ENCODE results near the gene AWAT1.
A peak's percentile ranks its signal among the peaks of the same experiment; 100 is the strongest.
"Not testable (repeated sequence)": the region's sequence is repeated elsewhere in the genome, so short reads cannot be mapped to it uniquely, and the experiment has no call there.

Gene AWAT1

DNA sequence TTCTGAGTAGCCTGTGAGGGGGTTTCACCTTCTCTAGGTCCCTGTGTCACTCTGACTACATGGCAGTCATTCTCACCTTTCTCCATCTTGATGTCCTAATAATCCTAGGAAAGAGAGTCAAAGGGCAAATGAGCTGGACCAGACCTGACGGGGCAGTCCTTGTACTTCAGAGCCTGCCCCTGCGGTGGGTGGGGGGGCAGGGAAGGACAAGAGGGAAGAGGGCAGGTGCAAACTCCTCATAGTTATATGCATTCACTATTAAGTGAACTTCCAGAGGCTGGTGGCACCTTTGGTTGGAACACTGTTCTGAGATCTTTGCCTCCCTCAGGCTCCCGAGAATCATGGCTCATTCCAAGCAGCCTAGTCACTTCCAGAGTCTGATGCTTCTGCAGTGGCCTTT lies at the start of gene AWAT1:
Gene AWAT1, plus strand, starts transcription at position 301 of the 400 bp plus-strand sequence. Its CDS starts 41 bp downstream, at position 342.
- no peak for DNase-seq

DNA sequence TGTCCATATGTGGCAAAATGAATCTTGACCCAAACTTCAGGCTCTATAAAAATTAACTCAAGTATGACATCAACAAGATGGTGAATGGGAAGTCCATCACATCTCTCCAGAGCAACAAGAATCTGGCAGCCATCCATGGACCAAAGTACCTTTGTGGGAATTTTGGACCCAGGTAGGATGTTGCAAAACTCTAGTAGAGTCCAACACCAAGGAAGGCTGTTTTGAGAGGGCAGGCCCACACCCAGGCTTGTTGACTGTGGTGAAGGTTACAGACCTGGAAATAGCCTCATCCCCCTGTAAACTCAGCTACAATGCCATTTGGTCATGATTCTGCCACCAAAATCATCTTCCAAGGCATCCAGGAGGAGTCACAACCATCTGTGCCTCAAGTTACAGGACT lies 44.2 kb upstream of the AWAT1 start:
- DNase-seq: no peak

DNA sequence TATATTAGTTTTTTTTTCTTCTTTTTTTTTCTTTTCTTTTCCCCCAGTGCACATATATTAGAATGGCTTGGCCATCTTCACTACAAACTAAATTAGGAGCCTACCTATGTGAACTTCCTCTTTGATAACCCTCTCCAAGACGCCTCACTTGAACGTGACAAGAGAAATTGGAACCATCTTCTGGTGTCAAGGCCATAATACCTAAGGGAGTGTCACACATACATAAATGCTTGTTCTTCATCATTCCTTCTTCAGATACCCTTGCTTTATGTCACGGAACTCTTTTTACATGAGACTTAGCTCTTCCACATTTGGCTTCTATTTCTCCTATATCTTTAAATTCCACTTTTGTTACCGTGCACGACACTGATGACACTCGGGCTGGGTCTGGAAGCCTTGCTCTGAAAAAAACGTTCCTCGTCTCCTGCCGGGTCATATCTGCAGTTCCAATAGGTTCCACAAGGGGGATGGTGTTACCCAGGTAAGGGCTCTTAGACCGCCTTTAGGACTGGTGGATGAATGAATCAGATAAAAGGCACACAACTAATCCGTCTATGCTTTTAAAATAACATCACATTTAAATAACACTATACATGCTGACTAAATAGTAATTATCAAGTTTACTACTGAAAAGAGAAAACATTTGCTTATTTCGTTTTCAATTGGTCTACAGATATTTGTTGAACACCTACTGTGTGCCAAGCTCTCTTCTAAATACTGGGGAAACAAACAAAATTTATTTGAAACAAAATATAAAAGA lies 37.3 kb upstream of the AWAT1 start:
- peak; percentile 27 for DNase-seq

DNA sequence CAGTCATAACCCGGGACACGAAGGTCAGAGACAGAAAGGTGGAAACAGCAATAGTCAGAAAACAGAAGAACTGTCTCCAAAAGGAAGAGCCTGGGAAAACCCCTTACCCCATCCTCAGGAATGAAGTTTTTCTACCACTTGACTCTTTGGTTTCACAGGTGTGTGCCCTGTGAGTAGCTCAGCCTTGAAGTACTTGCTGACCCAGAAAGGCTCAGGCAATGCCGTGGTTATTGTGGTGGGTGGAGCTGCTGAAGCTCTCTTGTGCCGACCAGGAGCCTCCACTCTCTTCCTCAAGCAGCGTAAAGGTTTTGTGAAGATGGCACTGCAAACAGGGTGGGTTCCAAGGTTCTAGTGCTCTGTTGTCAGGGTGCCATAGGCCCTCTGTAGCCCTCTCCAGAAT lies 32.7 kb upstream of the AWAT1 start:
- no peak for DNase-seq

DNA sequence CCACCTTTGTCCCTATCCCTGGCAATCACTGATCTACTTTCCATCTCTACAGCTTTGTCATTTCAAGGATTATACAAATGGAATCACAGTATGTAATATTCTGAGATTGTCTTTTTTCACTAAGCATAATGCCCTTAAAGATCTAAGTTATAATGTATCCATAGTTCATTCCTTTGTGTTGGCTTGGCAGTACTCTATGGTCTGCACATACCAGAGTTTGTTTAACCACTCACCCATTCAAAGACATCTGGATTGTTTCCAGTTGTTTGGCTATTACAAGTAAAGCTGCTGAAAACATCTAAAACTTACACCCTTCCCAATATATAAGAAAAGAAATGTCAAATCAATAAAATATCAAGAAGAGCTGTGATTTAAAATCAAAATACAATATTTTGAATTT lies 26.0 kb upstream of the AWAT1 start:
- DNase-seq: no peak

DNA sequence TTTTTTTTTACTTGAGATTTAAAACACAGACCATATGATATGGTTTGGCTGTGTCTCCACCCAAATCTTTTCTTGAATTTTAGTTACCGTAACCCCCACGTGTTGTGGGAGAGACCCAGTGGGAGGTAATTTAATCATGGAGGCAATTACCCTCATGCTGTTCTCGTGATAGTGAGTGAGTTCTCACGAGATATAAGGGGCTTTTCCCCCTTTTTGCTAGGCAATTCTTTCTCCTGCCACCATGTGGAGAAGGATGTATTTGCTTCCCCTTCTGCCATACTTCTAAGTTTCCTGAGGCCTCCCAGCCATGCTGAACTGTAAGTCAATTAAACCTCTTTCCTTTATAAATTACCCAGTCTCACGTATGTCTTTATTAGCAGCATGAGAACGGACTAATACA lies 24.9 kb upstream of the AWAT1 start:
- DNase-seq: not testable (repeated sequence)

DNA sequence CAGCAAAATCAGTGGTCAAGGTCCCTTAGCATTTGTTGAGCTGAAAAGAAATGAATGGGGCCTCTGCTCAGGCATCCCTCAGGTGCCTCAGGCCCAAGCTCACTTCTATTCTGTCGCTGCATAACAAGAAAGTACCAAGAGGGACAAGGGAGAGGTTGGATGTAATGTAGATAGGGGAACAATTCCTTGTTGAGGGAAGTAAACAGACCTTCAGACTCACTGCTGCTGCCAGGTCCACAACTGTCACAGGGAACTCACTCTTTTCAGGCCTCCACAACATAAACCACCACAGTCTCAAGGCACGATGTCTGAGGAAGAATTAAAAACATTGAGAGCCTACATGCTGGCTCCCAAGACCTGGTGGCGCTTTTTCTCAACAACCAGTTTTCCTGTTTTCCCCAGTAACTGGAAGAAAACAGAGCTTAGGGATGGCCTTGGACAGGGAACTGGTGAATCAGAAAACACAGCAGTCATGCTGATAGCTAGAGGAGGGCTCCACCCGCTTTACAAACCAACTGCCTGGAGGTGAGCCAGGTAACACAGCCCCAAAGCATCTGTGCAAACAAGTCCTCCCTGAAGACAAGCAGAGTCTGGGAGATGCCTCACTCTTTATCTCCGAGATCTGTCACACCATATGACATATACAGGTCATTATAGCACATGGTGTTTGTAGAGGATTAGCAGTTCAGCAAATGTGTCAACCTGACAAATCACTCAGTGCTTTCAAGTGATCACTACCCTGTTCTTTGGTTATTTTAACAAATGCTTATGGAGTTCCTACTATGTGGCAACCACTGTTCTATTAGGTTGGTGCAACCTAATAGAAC lies 14.3 kb upstream of the AWAT1 start:
- no peak for DNase-seq

DNA sequence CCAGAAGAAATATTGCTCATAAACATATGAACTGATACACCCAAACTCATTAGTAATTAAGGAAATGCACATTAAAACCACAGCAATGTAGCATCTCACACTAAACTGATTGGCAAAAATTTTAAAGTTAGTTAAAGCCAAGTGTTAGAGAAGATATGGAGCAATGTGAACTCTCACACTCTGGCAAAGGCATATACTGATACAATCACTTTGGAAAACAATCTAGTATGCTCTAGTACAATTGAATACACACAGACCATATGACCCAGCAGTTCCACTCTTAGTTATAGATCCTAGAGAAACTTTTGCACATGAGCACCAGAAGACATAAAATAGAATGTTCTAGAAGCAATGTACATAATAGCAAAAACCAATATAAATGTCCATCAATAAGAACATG lies 8.4 kb upstream of the AWAT1 start:
- no peak for DNase-seq

DNA sequence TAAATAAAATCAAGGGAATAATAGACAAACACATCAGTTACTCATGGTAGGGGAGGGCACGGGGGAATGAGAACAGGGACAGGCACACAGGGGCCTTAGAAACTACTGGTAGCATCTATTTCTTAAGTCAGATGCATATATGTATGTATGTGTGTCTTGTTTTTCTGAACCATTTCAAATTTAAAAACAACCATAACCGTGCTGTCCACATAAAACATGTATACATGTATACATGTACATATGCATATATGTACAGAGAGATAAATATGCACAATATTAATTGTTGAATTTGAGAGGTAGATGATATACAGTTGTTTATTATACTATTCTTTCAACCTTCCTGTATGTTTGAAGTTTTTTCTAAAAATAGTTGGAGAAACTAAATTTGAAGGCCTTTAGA lies 7.8 kb upstream of the AWAT1 start:
- no peak for DNase-seq

DNA sequence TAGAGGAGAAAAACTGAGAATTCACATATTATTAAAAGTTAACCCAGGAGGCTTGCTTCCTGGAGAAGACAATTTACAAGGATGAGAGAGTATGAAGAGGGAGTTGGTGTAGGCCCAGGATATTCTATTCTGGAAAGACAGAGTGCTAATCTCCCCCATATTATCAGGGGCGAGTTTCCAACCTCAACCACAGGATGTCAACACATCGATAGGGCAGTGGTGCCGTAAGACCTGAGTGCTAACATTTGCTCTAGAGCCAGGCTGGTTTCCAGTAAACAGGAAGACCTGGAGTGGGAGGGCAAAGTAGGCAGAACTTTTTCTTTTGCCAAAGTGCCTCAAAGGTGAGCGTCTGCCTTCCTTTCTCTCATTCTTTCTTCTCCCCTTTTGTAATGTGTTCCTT lies 2.8 kb upstream of the AWAT1 start:
- DNase-seq: no peak

DNA sequence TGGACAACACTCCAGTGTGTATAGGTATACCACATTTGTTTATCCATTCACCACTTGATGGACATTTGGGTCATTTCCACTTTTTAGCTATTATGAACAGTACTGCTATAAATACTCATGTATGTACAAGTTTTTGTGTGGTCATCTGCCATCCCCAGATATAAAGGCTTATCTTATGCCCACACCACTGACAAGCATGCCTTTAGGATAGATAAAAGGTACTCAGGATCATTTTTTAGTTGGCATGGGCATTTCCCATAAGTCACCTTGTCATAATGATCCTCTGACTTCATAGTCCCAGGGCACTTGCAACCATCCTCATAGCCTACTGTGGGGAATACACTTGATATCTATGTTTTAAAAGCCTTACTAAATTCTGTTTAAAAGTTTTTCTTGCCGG lies 6.3 kb downstream of the AWAT1 start:
- DNase-seq: no peak

DNA sequence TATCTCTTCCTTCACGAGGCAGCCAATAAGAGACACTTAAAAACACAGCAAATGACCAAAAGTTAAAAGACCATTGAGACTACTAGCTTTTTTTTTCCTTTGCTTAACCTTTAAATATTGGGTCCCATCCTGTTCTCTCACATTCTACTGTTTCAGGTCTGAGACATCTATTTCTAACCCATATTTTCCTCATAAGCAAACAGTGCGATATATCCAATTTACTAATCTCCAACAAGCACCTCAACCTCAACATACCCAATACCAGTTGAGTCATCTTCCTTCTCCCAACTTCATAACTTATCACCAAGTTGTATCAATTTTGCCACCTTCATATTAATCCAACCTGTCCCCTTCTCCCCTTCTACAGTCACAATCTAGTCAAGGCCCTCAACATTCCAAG lies 7.0 kb downstream of the AWAT1 start:
- DNase-seq: no peak

DNA sequence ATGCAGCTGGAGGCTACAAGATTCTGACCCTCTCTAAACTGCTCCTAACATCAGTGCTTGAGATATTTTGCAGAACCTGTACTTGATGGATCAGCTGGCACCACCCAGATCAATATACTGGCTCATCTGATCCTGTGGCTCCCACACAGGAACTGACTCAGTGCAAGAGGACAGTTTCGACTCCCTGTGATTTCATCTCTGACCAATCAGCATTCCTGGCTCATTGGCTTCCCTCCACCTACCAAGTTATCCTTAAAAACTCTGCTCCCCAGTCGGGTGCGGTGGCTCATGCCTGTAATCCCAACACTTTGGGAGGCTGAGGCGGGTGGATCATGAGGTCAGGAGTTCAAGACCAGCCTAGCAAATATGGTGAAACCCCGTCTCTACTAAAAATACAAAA lies 9.1 kb downstream of the AWAT1 start:
- not testable (repeated sequence) for DNase-seq

DNA sequence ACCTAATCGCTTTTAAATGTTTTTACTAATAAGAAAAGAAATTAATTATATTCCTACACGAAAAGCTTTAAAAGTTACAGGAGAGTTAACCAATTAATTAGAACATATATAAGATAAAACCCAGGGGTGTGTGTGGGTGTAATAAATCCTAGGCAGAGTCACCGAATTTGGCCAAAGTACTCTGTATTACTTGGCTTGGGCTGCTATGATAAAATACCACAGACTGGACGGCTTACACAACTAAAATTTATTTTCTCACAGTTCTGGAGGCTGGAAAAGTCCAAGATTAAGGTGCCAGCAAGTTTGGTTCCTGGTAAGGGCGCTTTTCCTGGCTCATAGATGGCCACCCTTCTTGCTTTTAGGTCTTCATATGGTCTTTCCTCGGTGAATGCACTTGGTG lies 10.4 kb downstream of the AWAT1 start:
- no peak for DNase-seq

DNA sequence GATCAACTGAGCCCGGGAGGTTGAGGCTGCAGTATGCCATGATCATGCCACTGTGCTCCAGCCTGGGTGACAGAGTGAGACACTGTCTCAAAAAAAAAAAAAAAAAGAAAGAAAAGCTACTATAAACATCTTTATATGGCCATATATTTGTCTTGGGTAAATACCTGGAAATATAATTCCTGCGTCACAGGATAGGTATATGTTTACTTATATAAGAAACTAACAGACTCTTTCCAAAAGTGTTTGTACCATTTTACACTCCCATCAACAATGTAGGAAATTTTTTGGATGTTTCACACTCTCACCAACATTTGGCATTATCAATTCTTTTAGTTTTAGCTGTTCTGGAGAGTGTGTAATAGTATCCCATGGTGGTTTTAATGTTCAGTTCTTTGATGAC lies 12.8 kb downstream of the AWAT1 start:
- no peak for DNase-seq

DNA sequence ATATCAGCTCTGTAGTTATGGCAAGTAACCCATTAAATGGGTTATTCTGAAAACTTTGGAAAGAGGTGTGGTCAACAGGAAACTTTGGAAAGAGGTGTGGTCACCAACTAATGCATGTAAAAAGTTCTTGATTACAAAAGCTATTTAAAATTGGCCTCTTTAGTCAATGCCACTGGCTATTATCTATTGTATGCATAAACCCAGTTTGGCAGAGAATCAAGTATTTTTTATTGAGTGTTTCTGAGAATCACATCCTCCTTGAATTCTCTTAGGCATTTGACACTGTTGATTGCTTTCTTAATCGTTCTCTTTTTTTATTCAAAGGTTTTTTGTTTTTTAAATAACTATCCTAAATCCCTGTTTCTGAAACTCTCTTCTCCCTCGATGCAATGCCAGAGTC lies 18.0 kb downstream of the AWAT1 start:
- no peak for DNase-seq

DNA sequence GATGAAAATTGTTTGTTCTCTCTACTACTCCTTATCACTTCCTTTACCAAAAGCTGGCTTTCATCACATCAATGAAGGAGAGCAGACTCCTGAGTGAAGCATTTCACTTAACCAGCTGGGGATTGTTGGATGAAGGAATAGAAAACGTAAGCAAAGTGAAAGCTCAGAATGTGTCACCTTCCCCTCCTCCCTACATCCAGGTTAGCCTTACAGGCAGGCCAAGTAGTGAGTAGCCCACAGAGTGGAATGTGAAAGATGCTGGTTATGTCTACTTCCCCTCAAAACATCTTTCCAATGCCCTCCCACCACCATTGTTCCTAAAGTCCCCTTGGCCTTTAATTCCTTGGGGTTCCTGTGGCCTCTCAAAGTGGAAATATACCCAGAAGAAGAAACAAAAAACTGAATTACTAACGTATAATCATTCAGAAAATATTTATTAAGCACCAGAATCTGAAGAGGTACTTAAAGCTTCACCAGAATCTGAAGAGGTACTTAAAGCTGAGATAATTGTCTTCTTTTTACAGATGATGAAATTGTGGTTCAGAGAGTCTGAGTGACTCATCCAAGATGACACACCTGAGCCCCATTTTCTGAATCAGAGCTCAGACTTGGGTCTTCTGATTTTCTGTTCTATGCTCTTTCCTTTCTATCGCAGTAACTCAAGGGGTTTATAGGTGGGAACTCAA lies 19.1 kb downstream of the AWAT1 start:
- DNase-seq: no peak

DNA sequence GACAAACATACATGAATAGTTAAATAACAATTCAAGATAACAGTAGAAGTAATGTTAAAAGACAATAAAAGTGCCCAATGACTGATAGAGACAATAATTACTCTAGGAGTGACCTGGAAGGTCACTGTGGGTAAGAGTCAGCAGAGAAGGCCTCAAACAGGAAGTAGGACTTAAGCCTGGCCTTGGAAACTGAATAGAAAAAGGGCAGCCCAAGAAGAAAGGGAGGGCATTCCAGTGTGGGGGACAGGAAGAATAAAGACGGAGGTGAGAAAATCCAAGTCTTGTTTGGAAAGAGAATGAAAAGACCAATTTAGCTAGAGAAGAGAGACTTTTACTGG lies 19.6 kb downstream of the AWAT1 start:
- no peak for DNase-seq

DNA sequence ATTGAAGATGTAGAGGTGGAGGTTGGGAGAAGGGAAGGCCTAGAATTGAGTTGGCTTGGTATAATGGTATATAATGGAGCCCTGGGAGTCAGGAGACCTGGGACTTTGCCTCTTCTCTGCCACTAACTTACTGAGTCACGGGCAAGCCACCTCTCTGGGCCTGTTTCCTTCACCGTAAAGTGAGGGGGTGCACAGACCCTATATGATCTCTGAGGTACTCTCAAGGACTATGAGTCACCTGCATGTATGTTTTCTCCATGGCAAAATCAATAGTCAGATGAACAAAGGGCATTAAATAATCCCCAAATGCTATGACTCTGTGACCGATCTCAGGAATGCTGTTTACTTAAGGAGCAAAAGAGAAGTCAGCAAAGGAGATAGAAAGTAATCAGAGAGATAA lies 20.5 kb downstream of the AWAT1 start:
- no peak for DNase-seq

DNA sequence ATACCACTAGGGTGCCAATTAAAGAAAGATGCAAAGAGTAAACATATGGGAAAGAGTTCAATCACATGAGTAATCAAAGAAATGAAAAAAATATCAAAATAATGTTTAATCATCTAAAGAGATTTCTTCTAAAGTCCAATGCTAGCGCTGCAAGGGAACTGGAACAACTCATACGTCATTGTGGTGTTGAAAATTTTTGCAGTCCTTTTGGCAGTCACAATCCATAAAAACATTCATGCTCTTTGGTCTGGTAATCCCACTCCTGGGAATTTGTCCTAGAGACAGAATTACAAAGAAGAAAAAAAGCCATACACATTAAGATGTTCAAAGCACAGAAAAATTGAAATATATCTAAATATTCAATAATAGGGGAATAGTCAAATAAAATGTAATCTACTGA lies 21.0 kb downstream of the AWAT1 start:
- DNase-seq: no peak

DNA sequence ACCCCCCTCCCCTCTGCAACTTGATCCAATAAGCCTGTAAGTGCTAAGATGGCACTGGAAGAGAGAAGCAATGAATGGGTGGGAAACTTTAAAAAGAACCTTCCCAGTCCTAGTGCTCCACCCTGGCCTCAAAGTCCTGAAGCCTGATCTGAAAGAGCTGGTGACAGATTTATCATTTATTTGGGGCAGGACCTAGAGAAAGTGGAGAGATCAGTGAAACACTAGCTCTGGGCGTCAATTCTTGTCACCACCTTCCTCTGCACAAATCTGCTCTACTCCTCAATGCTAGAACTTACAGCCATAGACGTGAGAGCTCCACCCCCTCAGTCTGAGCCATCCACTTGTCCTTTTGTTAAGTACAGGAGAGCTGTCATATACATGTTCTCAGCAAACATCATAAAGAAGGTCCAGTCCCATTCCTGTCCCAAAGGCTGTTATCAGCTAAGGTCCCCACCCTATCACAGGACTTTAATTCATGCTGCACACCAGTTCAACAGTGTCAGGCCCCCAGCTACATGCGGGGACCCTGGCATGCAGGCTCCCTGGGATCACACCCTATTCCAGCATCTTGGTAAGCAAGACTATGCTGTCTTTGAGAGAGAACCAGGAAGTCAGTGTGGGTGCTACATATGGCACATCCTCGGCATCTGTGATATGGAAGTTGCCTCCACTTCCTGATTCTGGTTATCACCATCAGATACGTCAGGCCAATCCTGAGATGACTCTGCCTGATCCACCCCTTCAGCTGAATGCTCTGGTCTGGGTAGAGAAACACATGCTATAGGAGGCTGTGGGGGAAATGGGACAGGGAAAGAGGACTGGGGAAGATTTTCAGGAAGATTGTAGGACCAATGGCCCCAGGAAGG lies 23.2 kb downstream of the AWAT1 start:
- no peak for DNase-seq

DNA sequence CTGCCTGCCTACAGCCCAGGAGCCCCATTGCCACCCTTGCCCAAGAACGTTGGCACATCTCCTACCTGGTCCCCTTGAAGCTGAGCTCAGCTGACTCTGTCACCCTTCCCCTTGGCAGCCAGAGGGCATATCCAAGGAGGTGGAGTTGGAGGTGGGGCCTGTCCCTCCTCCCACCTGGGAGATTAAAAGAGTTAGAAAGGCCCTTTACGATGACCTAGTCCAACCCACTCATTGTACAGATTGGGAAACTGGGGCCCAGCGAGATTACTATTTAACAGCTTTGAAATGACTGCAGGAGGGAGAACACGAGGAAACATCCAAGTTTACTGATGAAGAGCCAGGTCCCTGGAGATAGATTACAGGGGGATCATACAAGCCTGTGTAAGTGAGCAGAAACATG lies 25.6 kb downstream of the AWAT1 start, which contains the start of gene P2RY4:
Gene P2RY4, minus strand, starts transcription at position 101 of the 400 bp plus-strand sequence. CDS start 580 bp downstream, outside the sequence.
- DNase-seq: no peak
